Endothelial cell (in vitro differentiated cells): Measurements from ENCODE around the gene SPAG9. TPM values are rescaled to one million over a fixed set of nuclear protein-coding genes. Genes with fewer than 3 reads are reported as not detected.

Source experiments
- DNase-seq: peaks from one replicate; pipeline ENCODE4 v3.0.0; 2021; ENCODE audit warnings: low spot score
- H3K27ac Mint-ChIP-seq: one replicate; pipeline ENCODE4 v1.8.0; 2021; ENCODE audit warnings: mixed read lengths, inconsistent platforms; ENCODE audit not compliant: unreplicated experiment
- H3K27me3 Mint-ChIP-seq: one replicate; pipeline ENCODE4 v1.8.0; 2021; ENCODE audit warnings: mild to moderate bottlenecking, moderate library complexity, mixed read lengths, inconsistent platforms; ENCODE audit not compliant: unreplicated experiment
- H3K36me3 Mint-ChIP-seq: one replicate; pipeline ENCODE4 v1.8.0; 2021; ENCODE audit warnings: mild to moderate bottlenecking, low read depth, mixed read lengths, inconsistent platforms; ENCODE audit not compliant: unreplicated experiment
- H3K4me1 Mint-ChIP-seq: one replicate; pipeline ENCODE4 v1.8.0; 2021; ENCODE audit warnings: mild to moderate bottlenecking, mixed read lengths, inconsistent platforms; ENCODE audit not compliant: unreplicated experiment
- H3K4me3 Mint-ChIP-seq: one replicate; pipeline ENCODE4 v1.8.0; 2021; ENCODE audit warnings: mild to moderate bottlenecking, mixed read lengths, inconsistent platforms; ENCODE audit not compliant: unreplicated experiment
- H3K9me3 Mint-ChIP-seq: one replicate; pipeline ENCODE4 v1.8.0; 2021; ENCODE audit warnings: mixed read lengths, inconsistent platforms; ENCODE audit not compliant: unreplicated experiment
- total RNA-seq: library from RNA; stranded (reverse); fragmentation: NEBNext Ultra II Directional; extraction: Animal tissue kit (Norgen Biotek cat#: 25700); gene quantifications from one replicate; pipeline ENCODE4 v1.2.1, GENCODE V29; 2021; ENCODE audit not compliant: unreplicated experiment
- TF ChIP-seq, protein P1 (sequence below): fragments of 200-600 bp; sonication (generic); IDR thresholded peaks from one replicate; pipeline ENCODE4 v1.5.0; 2021; ENCODE audit warnings: antibody characterized with exemption; ENCODE audit not compliant: unreplicated experiment

SPAG9 gene
- total RNA-seq, 1 donor from 2014 or later = 107 TPM

DNA sequence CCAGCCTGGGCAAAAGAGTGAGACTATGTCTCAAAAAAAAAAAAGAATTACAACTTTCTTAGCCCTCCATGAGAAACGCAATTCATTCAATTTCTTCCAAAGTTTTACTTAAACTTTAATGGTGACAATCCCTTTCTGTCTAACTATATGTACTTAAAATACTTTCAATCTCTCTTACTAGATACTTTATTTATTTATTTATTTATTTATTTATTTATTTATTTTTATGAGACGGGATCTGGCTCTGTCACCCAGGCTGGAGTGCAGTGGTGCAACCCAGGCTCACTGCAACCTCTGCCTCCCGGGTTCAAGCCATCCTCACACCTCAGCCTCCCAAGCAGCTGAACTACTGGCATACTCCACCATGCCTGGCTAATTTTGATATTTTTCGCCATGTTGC lies 108.1 kb downstream of the SPAG9 start:
- H3K27me3 Mint-ChIP-seq = peaks cover 1% of the 10 kb centered on the region
- no peak overlapping the region for H3K4me3 Mint-ChIP-seq
- TF ChIP-seq, protein P1, sequence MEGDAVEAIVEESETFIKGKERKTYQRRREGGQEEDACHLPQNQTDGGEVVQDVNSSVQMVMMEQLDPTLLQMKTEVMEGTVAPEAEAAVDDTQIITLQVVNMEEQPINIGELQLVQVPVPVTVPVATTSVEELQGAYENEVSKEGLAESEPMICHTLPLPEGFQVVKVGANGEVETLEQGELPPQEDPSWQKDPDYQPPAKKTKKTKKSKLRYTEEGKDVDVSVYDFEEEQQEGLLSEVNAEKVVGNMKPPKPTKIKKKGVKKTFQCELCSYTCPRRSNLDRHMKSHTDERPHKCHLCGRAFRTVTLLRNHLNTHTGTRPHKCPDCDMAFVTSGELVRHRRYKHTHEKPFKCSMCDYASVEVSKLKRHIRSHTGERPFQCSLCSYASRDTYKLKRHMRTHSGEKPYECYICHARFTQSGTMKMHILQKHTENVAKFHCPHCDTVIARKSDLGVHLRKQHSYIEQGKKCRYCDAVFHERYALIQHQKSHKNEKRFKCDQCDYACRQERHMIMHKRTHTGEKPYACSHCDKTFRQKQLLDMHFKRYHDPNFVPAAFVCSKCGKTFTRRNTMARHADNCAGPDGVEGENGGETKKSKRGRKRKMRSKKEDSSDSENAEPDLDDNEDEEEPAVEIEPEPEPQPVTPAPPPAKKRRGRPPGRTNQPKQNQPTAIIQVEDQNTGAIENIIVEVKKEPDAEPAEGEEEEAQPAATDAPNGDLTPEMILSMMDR = no peak

GRCh38 chr17:51010173-51010675 lies 110.4 kb downstream of the SPAG9 start:
- Mint-ChIP-seq H3K9me3 (no peaks in the 10 kb centered on the region), H3K4me3 (no peak overlapping the region), H3K36me3 (peaks cover 9% of the 10 kb centered on the region), H3K27me3 (peaks cover 1% of the 10 kb centered on the region), H3K4me1 (peaks cover 14% of the 10 kb centered on the region), H3K27ac (no peak overlapping the region)
- no peak for DNase-seq
- TF ChIP-seq, protein P1 = no peak

More for the DNA sequence above, 108.1 kb downstream of the SPAG9 start:
- Mint-ChIP-seq H3K36me3 (peaks cover 14% of the 10 kb centered on the region), H3K4me1 (peaks cover 15% of the 10 kb centered on the region), H3K27ac (no peak overlapping the region), H3K9me3 (no peaks in the 10 kb centered on the region)
- no peak for DNase-seq

DNA sequence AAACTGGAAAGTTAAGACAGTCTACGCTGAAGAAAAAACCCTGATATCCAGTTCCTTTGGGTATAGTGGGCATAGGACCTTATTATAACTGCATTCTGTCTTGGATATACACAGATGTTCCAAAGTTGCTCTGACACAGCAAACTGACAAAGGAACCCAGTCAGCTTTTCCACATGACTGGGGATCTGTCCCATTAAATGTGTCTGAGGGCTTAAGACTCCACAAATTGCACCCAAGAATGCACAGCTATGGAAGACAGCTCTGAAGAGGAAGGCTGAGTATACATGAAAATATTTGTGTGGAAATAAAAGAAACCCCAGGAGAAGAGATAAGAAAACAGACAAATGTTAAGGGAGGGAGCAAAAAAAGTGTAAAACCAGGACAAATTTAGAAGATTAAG lies 114.1 kb downstream of the SPAG9 start:
- no peaks in the 10 kb centered on the region for H3K9me3 Mint-ChIP-seq
- DNase-seq = no peak
- H3K27ac Mint-ChIP-seq = peak overlapping the region; percentile 11
- H3K27me3 Mint-ChIP-seq = peaks cover 1% of the 10 kb centered on the region
- TF ChIP-seq, protein P1 = no peak
- H3K4me3 Mint-ChIP-seq = no peak overlapping the region
- peaks cover 12% of the 10 kb centered on the region for H3K36me3 Mint-ChIP-seq
- peaks cover 9% of the 10 kb centered on the region for H3K4me1 Mint-ChIP-seq

GRCh38 chr17:51005768-51006167 lies 114.9 kb downstream of the SPAG9 start:
- H3K4me3 Mint-ChIP-seq = peak overlapping the region; percentile 5
- no peak for DNase-seq
- no peaks in the 10 kb centered on the region for H3K9me3 Mint-ChIP-seq
- peaks cover 14% of the 10 kb centered on the region for H3K36me3 Mint-ChIP-seq
- TF ChIP-seq, protein P1 = no peak
- peaks cover 1% of the 10 kb centered on the region for H3K27me3 Mint-ChIP-seq
- peak overlapping the region; percentile 58 for H3K27ac Mint-ChIP-seq
- H3K4me1 Mint-ChIP-seq = peaks cover 9% of the 10 kb centered on the region

DNA sequence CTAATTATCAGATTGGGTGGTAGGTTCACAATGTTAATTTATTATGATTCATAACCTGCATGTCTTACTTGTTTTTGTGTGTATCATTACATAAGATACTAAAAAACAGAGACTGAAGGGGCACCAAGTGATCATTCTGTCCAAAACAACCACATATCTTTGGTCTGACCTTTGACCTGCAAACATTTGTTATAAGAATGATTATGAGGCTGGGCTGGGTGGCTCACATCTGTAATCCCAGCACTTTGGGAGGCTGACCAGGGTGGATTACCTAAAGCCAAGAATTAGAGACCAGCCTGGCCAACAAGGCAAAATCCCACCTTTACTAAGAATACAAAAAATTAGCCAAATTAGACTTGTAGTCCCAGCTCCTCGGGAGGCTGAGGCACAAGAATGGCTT lies 116.4 kb downstream of the SPAG9 start:
- Mint-ChIP-seq H3K27me3 (peaks cover 1% of the 10 kb centered on the region), H3K36me3 (peaks cover 11% of the 10 kb centered on the region), H3K9me3 (no peaks in the 10 kb centered on the region), H3K4me3 (no peak overlapping the region), H3K27ac (no peak overlapping the region), H3K4me1 (peaks cover 9% of the 10 kb centered on the region)
- TF ChIP-seq, protein P1 = no peak
- DNase-seq = no peak
